Measurements from ENCODE around the gene LBHD2. TPM values are rescaled to one million over a fixed set of nuclear protein-coding genes. Genes with fewer than 3 reads are reported as not detected.

Gene LBHD2
- total and polyA plus RNA-seq, 2 of the 8 experiments (the other 6 are each of a cell fraction or from before 2014, with no cell fraction given), result not detected

- no peak for TF ChIP-seq CHD7 (IDR thresholded peaks at IDR 0.05; ENCODE audit: insufficient replicate concordance, low read length)
- TF ChIP-seq SAP30 (IDR thresholded peaks at IDR 0.05; ENCODE audit: insufficient read depth, insufficient replicate concordance, low read length), result no peak
- no peak for TF ChIP-seq EP300 (IDR thresholded peaks at IDR 0.05; ENCODE audit: borderline replicate concordance in 1 of 2, low read depth in 2 of 2, low read length in 2 of 2)
Observed at GRCh38 chr14:103115845-103116572, 32.0 kb downstream of the LBHD2 start (continued).
